GM13977 (cell line): Measurements from ENCODE around the gene ZNF774.

Experiments
- DNase-seq: peaks from one replicate; pipeline ENCODE4 v3.0.0; 2012; ENCODE audit warnings: low spot score
- CTCF ChIP-seq: IDR thresholded peaks from 2 replicates; pipeline ENCODE4 v1.5.1; 2012; ENCODE audit warnings: mild to moderate bottlenecking, control low read depth; ENCODE audit not compliant: insufficient read depth; ENCODE audit errors: extremely low read depth, missing control alignments
- in situ Hi-C: fragments of 300-500 bp; cut with MboI; formaldehyde crosslinking; loops from one replicate; pipeline ENCODE4 v1.12.0; 2022; ENCODE audit warnings: low sequenced_read_pairs, low pct_unique_long_range_greater_than_20kb, mixed read lengths, inconsistent platforms; ENCODE audit not compliant: unreplicated experiment

ZNF774 gene

GRCh38 chr15:90411176-90411575 is 59.1 kb downstream of the ZNF774 start:
- DNase-seq: no peak
- in situ Hi-C loops: no loop called here
- TF ChIP-seq CTCF: no peak
